GM12873 (cell line): ENCODE results near the gene RORB.

ENCODE experiments used
- TF ChIP-seq, protein P1 (sequence below): IDR thresholded peaks from 2 replicates; pipeline ENCODE4 v1.5.1; 2012; ENCODE audit warnings: low read depth, mild to moderate bottlenecking, moderate library complexity, low read length, control low read depth; ENCODE audit not compliant: insufficient read depth; ENCODE audit errors: missing control alignments

The RORB gene

GRCh38 chr9:74697535-74697934, 200.4 kb downstream of the RORB start:
- TF ChIP-seq, protein P1, sequence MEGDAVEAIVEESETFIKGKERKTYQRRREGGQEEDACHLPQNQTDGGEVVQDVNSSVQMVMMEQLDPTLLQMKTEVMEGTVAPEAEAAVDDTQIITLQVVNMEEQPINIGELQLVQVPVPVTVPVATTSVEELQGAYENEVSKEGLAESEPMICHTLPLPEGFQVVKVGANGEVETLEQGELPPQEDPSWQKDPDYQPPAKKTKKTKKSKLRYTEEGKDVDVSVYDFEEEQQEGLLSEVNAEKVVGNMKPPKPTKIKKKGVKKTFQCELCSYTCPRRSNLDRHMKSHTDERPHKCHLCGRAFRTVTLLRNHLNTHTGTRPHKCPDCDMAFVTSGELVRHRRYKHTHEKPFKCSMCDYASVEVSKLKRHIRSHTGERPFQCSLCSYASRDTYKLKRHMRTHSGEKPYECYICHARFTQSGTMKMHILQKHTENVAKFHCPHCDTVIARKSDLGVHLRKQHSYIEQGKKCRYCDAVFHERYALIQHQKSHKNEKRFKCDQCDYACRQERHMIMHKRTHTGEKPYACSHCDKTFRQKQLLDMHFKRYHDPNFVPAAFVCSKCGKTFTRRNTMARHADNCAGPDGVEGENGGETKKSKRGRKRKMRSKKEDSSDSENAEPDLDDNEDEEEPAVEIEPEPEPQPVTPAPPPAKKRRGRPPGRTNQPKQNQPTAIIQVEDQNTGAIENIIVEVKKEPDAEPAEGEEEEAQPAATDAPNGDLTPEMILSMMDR, result no peak

DNA sequence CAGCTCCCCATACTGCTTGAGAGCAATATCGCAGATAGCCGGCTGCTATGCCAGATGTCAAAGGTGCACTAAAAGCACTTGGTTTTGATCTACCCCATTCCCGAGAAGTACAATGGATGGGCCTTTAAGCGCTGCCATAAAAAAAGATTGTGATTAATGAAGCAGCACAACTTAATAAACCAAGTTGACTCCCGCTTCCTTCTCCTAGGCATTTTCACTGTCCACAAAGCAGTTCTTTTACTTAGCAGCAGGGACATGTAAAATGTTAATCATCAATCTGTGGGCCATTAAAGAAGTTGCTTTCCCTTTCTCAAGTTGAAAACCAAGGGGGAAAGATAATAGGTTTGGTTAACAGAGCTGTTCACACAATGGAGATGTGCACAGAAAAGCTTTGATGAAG, 214.2 kb downstream of the RORB start:
- TF ChIP-seq, protein P1, result no peak

- TF ChIP-seq, protein P1, result no peak
Observed at GRCh38 chr9:74718709-74719108, 221.6 kb downstream of the RORB start.

DNA sequence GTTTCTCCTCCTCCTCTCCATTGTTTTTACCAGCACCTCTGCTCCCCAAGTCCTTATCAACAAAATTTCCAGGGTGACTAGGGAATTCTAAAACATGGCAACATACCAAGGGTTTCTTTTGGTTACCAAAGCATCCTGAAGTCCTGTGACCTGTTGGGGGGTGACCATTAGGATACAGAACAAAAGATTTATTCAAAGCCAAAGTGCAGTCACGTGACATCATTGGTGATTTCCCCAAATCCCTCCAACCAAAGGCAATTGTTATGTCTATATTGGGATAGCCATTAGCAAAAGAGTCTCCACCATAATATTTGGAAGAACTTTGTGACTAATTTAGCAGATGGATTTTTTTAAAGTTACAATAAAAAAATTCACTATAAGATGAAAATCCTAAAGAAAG, 222.2 kb downstream of the RORB start:
- TF ChIP-seq, protein P1, result no peak

DNA sequence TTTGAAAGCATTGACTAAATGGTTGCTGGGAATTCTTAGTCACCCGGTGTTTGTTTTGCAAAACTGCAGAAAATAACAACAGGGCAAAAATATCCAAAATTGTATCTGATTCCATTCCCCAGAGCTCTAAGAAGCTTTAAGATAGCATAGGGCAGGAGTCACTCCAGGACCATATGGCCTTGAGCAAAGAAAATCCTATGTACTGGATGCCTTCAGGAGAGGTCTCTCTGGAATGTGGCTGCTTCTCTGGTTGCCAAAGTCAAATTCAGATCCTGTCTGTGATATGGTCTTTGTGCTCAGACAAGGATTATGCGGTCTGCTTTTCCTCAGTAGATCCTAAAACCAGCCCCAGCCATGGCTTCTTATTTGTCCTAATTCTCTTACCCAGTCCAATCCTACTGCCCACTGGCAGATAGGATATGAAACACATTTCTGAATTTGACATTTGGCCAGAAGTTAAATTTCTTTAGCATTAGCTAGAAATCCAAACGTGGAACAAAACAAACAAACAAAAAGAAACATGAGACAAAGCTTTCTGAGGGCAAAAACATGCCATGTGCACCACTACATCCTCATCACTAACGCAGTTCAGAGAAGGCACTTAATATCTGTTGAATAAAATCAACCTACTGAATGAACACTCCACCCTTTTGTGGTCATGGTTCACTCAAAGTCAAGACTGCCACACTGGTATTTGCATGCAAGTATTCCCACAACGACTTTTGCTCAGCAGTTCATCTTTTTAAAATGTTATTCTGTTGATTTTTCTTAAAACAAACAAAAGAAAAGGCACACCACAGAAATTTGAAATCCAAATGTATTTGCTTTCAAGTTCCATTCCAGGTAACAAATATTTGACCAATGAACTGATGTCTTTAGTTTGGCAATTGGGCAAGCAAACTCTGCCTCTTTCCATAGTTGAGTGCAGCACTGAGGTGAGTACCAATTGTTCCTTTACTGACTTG, 224.8 kb downstream of the RORB start:
- TF ChIP-seq, protein P1, result no peak

DNA sequence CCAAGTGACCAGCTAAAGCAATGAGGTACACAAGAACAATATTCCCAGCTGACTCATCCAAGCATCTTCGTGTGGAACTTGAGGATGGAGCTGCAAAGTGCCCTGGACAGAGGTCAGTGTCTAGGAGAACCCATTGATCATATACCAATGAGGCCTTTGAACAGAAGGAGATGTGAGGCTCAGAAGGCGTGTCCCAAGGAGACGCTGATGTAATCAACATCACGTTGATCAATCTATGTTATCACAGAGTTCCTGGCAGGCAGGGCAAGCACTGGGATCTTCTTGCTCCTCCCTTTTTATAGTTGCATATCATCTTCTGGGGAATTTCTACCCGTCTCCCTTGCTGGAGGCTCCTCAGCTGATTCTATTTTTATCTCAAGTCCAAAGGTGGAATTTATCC, 227.2 kb downstream of the RORB start:
- TF ChIP-seq, protein P1, result no peak

DNA sequence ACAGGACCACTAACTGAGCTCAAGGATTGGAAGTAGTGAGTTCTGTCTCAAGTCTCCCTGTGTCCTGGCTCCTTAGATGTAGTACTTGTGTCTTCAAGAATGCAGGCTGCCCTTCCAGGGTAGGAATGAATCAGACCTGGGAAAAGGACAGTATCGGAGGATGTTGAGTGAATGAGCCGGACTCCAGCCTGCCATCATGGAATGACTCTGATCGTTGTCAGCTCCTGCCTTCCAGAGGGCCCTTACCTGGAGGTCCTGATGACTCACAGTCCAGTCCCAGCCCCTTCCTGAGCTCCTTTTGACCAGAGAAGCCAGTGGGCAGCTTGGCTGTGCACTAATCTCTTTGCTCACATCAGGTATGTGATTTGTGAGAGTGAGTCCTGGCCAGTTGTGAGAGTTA, 229.4 kb downstream of the RORB start:
- TF ChIP-seq, protein P1, result no peak
